Panc1 (cell line): ENCODE measurements around the gene FNTB.

Experiments
- CTCF ChIP-seq: fragments of 450-650 bp; IDR thresholded peaks from 2 replicates; pipeline ENCODE4 v1.5.1; 2017; ENCODE audit warnings: mild to moderate bottlenecking
- REST ChIP-seq, 2 experiments: IDR thresholded peaks; 2 replicates each; pipeline ENCODE4 v1.6.1; 2011 to 2012; ENCODE audit warnings: low read depth in 2 of 2, control low read depth in 1 of 2, low read length in 1 of 2, mild to moderate bottlenecking in 1 of 2, moderate library complexity in 1 of 2; ENCODE audit not compliant: insufficient read depth in 1 of 2
- TCF7L2 ChIP-seq: IDR thresholded peaks from 2 replicates; pipeline ENCODE4 v1.6.1; 2011; ENCODE audit warnings: mild to moderate bottlenecking, low read depth, low read length, inconsistent platforms

GRCh38 chr14:65071544-65071943 is 84.8 kb downstream of the FNTB start:
- TF ChIP-seq CTCF (no peak), TCF7L2 (no peak), REST (IDR thresholded peaks at IDR 0.05; ENCODE audit: insufficient read depth in 1 of 2, low read depth in 2 of 2, low read length in 1 of 2) (no peak)
